Activated naive CD4-positive, alpha-beta T cell treated with anti-CD3 and anti-CD28 coated beads, Interleukin-2, amount 50 U/mL, for 72 hours (primary cell): ENCODE results near the gene GOSR2. TPM values are rescaled to one million over a fixed set of nuclear protein-coding genes. Genes with fewer than 3 reads are reported as not detected.
A peak's percentile ranks its signal among the peaks of the same experiment; 100 is the strongest.

Experiments used
- ATAC-seq, 2 donors: fragments of 150-1000 bp; cut with Tn5 transposase; 2 replicates each; pipeline ENCODE4 v1.10.0; 2021; ENCODE audit warnings: mild to moderate bottlenecking in 2 of 2, moderate library complexity in 2 of 2
- DNase-seq, 2 donors: peaks; one replicate each; pipeline ENCODE4 v3.0.0; 2021 to 2022; ENCODE audit warnings: low spot score in 2 of 2
- H3K27ac Mint-ChIP-seq, 2 donors: one replicate each; pipeline ENCODE4 v1.8.0; 2022; ENCODE audit warnings: mild to moderate bottlenecking in 2 of 2, mixed read lengths in 2 of 2
- H3K36me3 Mint-ChIP-seq, 2 donors: one replicate each; pipeline ENCODE4 v1.8.0; 2022; ENCODE audit warnings: mixed read lengths in 2 of 2
- H3K9me3 Mint-ChIP-seq, 2 donors: one replicate each; pipeline ENCODE4 v1.8.0; 2022; ENCODE audit warnings: mixed read lengths in 2 of 2
- total RNA-seq, 2 donors: library from RNA; stranded (reverse); gene quantifications; one replicate each; pipeline ENCODE4 v1.2.3, GENCODE V29; 2022

Gene GOSR2
- total RNA-seq: 10 to 100 TPM; 38.4 TPM

- H3K27ac Mint-ChIP-seq: peak within 1 kb of the TSS; percentile 100
- DNase-seq (peak; percentile 92), ATAC-seq (peak; percentile 97)
- H3K36me3 Mint-ChIP-seq: peaks cover 8 to 10% of the 10 kb centered on the region in 2 donors
- no peaks in the 10 kb centered on the region for H3K9me3 Mint-ChIP-seq
Measured at GRCh38 chr17:46922804-46923635, at the start of gene GOSR2. Gene GOSR2 (plus strand): TSS chr17:46923160. CDS start chr17:46923193, 33 bp downstream.

GRCh38 chr17:46873941-46874645 is 48.9 kb upstream of the GOSR2 start:
- Mint-ChIP-seq H3K27ac (no peak overlapping the region), H3K9me3 (no peaks in the 10 kb centered on the region), H3K36me3 (no peaks in the 10 kb centered on the region)
- DNase-seq (no peak), ATAC-seq (no peak)

- H3K36me3 Mint-ChIP-seq: no peaks in the 10 kb centered on the region
- no peaks in the 10 kb centered on the region for H3K9me3 Mint-ChIP-seq
- ATAC-seq: no peak
- no peak overlapping the region for H3K27ac Mint-ChIP-seq
- DNase-seq: no peak
Measured at GRCh38 chr17:46874906-46875305, 48.1 kb upstream of the GOSR2 start.

- no peak for DNase-seq
- Mint-ChIP-seq H3K9me3 (no peaks in the 10 kb centered on the region), H3K27ac (no peak overlapping the region), H3K36me3 (no peaks in the 10 kb centered on the region)
- ATAC-seq: no peak
Measured at GRCh38 chr17:46875849-46876352, 47.1 kb upstream of the GOSR2 start.

GRCh38 chr17:46876353-46876887 is 46.5 kb upstream of the GOSR2 start:
- H3K27ac Mint-ChIP-seq: no peak overlapping the region
- DNase-seq: no peak
- no peaks in the 10 kb centered on the region for H3K36me3 Mint-ChIP-seq
- H3K9me3 Mint-ChIP-seq: no peaks in the 10 kb centered on the region
- no peak for ATAC-seq

GRCh38 chr17:46876926-46877325 is 46.0 kb upstream of the GOSR2 start:
- H3K27ac Mint-ChIP-seq: no peak overlapping the region
- DNase-seq (no peak), ATAC-seq (no peak)
- no peaks in the 10 kb centered on the region for H3K36me3 Mint-ChIP-seq
- H3K9me3 Mint-ChIP-seq: no peaks in the 10 kb centered on the region

GRCh38 chr17:46877466-46877865 is 45.5 kb upstream of the GOSR2 start:
- DNase-seq (no peak), ATAC-seq (peak; percentile 9 to 53)
- H3K27ac Mint-ChIP-seq: no peak overlapping the region
- H3K36me3 Mint-ChIP-seq: no peaks in the 10 kb centered on the region
- H3K9me3 Mint-ChIP-seq: no peaks in the 10 kb centered on the region

- H3K27ac Mint-ChIP-seq: no peak overlapping the region
- ATAC-seq: no peak
- no peaks in the 10 kb centered on the region for H3K36me3 Mint-ChIP-seq
Measured at GRCh38 chr17:46878055-46878454, 44.9 kb upstream of the GOSR2 start.

GRCh38 chr17:46879101-46879500 is 43.9 kb upstream of the GOSR2 start:
- no peaks in the 10 kb centered on the region for H3K36me3 Mint-ChIP-seq
- no peaks in the 10 kb centered on the region for H3K9me3 Mint-ChIP-seq
- DNase-seq (no peak), ATAC-seq (no peak)
- no peak overlapping the region for H3K27ac Mint-ChIP-seq

More at GRCh38 chr17:46878055-46878454, 44.9 kb upstream of the GOSR2 start:
- no peak for DNase-seq
- H3K9me3 Mint-ChIP-seq: no peaks in the 10 kb centered on the region

- ATAC-seq (no peak), DNase-seq (no peak)
- H3K36me3 Mint-ChIP-seq: no peaks in the 10 kb centered on the region
- no peak overlapping the region for H3K27ac Mint-ChIP-seq
- no peaks in the 10 kb centered on the region for H3K9me3 Mint-ChIP-seq
Measured at GRCh38 chr17:46881015-46881414, 41.9 kb upstream of the GOSR2 start.

GRCh38 chr17:46882666-46883065 is 40.3 kb upstream of the GOSR2 start:
- Mint-ChIP-seq H3K27ac (no peak overlapping the region), H3K9me3 (no peaks in the 10 kb centered on the region), H3K36me3 (no peaks in the 10 kb centered on the region)
- DNase-seq (no peak), ATAC-seq (no peak)

- H3K36me3 Mint-ChIP-seq: no peaks in the 10 kb centered on the region
- H3K27ac Mint-ChIP-seq: no peak overlapping the region
- DNase-seq (no peak), ATAC-seq (no peak)
- no peaks in the 10 kb centered on the region for H3K9me3 Mint-ChIP-seq
Measured at GRCh38 chr17:46883871-46884520, 39.0 kb upstream of the GOSR2 start.

- ATAC-seq: no peak
- Mint-ChIP-seq H3K36me3 (no peaks in the 10 kb centered on the region), H3K27ac (no peak overlapping the region), H3K9me3 (no peaks in the 10 kb centered on the region)
- no peak for DNase-seq
Measured at GRCh38 chr17:46884552-46884951, 38.4 kb upstream of the GOSR2 start.

- Mint-ChIP-seq H3K9me3 (no peaks in the 10 kb centered on the region), H3K36me3 (no peaks in the 10 kb centered on the region), H3K27ac (no peak overlapping the region)
- ATAC-seq (no peak), DNase-seq (no peak)
Measured at GRCh38 chr17:46885415-46886309, 37.3 kb upstream of the GOSR2 start.

GRCh38 chr17:46886310-46886663 is 36.7 kb upstream of the GOSR2 start:
- Mint-ChIP-seq H3K9me3 (no peaks in the 10 kb centered on the region), H3K36me3 (no peaks in the 10 kb centered on the region), H3K27ac (no peak overlapping the region)
- DNase-seq (no peak), ATAC-seq (no peak)

GRCh38 chr17:46887717-46888116 is 35.2 kb upstream of the GOSR2 start:
- DNase-seq (no peak), ATAC-seq (no peak)
- Mint-ChIP-seq H3K9me3 (no peaks in the 10 kb centered on the region), H3K27ac (no peak overlapping the region), H3K36me3 (no peaks in the 10 kb centered on the region)
